Colon (tissue), 2 donors: Measurements from ENCODE around the gene OTULIN.

Experiments used
- FAIRE-seq: peaks from 2 replicates; lab custom pipeline; 2012; peaks lifted over from hg19 to GRCh38; lab: Jason Lieb, UNC
- donor health status: control.
- donor health status: control.

Gene OTULIN

DNA sequence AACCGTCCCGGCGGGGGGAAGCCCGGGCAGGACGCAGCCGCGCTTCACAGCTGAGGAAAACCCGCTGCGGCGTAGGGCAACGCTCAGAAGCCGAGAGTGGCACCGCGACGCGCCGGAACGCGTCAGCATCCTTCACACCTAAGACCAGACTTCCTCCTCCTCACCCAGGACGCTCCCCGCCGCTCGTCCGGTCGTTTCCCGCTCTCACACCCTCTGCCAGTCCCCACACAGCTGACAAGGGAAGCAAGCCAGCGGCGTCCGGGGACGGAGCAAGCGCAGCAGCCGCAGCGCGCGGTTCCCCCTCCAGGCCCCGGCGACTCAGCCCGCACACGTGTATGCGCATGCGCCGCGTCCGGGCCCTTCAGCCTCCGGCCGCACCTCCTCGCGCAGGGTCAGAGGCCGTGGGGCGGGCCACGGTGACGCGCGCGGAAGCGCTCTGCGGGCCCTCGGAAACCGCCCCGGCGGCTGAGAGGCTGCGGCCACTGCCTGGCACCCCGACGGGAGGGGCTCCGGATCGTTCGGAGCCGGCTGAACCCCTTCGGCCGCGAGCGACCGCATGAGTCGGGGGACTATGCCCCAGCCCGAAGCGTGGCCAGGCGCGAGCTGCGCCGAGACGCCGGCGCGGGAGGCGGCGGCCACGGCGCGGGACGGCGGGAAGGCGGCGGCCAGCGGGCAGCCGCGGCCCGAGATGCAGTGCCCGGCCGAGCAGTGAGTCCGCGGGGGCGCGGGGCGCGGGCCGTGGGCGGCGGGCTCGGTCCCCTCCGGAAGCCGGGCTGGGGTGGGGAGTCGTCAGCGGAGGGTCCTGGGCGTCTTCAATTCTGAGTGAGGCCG lies at the start of gene OTULIN:
Gene OTULIN (plus strand): TSS at position 449 of the 831 bp plus-strand sequence. CDS start 108 bp downstream, at position 557.
- FAIRE-seq = no peak

DNA sequence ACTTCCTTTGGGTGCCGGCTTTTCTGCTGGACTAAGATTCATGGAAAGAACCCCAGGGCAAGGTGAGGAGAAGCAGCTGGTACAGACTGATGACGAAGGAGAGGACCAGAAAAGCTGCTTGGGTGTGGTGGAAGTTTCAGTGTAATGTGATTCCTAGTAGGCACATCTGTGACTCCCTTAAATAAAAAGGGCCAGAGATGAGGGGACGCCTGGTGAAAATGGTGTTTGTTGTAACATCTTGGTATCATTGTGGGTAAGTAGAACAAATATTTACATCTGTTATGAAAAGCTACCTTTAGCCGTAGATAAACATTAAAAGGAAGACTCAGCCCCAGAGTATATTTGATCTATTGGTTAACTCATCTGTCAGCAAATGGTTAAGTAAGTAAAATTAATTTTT lies 49.2 kb upstream of the OTULIN start:
- FAIRE-seq = no peak

DNA sequence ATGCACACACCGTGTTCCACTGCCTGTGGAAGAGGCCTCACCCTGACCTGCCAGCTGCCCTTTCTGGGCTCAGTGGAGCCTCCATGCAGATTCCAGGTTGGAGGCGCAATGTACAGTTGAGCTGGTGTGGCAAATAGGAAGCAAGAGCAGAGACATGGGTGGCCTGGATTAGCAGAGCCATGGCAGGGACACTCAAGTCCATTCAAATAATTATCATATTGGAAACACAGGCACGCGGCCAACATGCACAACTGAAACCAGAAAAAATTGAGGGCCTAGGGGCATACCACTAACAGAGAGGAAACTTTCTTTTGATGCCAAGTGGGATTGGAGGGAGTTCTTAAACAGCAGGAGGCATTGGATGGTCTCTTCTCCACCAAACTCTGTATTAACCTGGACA lies 47.1 kb upstream of the OTULIN start:
- FAIRE-seq = no peak

DNA sequence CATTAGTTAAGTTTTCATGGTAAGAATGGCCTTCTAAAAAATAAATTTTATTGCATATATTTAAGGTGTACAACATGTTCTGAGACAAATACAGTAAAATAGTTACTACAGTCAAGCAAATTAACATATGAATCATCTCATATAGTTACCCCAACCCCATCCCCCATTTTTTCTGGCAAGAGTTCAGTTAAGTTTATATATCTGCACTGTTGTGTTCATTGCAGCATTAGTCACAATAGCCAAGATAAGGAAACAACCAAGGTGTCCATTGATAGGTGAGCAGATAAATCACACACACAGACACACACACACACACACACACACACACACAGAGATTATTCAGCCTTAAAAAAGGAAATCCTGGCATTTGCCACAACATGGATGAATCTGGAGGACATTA lies 37.2 kb upstream of the OTULIN start:
- FAIRE-seq = no peak

DNA sequence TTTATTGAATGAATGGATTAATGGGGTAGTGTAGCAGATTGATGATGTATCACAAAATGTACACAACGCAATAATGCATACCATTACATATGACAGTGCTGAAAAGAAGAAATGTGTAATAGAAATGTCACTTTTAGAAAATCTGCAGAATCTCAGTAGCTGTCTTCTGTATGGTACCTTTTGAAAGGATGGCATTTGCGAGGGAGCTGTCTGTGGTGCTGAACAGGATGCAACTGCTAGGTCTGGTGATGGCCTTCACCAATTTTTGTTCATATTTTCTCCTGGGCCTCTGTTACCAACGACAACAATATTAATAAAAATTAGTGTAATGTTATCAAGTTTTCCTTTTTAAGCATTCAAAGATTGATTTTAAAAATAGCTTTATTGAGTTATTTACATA lies 36.2 kb upstream of the OTULIN start:
- FAIRE-seq = no peak

DNA sequence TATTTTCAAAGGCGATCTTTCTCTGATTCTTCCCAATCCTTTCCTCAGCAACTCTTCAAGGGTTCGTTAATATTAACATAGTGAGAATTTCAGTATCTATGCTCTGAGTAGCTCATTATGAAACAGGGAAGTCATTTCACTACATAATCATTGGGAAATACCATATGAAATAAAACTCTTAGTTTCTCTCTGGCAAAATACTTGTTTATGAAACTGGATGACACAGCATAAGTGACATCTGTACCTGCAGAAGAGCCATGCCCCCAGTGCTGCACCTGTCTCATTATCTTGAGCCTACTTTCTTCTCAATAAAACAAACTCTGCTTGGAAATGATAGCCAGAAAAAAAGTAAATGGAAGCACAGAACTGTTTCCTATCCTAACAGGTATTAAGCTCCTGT lies 33.8 kb upstream of the OTULIN start:
- no peak for FAIRE-seq

DNA sequence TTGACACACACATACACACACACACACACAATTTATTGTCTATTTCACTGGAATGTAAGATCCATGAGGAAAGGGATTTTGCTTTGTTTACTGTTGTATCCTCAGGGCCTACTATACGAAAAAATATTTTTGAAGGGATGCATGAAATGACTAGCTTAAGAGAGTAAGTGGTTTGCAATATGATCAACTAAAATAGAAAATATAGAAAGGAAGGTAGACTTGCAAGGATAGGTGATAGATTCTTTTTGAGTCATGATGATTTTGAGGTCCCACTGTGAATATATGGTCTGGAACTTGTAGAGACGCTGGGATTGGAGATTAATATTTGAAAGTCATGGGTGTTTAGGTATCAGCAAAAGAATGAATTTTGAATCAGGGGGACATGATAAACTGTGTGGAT lies 28.9 kb upstream of the OTULIN start:
- FAIRE-seq = no peak

DNA sequence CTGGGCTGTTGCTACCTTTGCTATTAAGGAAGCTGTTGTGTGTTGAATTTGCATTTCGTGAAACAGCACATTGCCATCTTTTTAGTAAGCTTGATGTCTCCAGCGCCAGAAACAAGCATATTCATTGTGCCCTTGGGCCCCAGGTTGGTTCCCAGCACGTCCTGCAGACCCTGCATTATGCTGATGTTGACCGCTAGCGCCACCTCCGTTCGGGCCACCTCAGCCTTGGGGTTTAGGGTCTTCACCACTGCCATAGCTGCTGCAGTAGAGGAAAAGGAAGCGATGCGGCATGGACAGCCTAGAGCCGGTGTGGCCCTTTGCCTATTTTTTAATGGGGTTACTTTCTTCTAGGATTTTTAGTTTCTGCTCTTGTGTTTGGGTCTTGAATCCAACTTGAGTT lies 23.8 kb upstream of the OTULIN start:
- FAIRE-seq = no peak

DNA sequence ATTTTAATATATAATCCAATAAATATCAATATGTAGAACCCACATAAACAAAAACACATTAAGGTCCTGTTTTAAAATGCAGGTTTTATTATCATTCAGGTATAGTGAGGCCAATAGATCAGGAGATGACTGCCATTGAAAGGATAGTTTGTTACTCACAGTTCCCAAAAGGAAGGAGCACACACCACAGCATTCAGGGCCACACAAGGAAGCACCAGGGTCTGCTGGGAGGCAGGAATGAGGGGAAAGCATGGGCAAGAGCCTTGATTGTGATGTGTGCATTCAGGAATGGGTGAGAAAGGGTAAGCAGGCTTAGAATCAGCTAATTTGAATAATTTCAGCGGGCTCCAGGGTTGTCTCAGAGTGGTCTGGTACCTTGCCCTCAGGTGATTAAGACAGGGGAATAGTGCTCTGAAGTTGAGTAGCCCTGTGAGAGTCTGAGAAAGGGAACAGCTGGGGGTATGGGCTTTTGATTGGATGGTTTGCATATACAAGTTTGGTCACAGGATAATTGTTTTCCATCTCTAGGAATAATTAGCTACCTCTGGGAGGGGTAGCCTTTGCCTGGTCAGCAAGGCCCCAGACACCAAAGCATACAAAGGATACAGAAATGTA lies 19.8 kb upstream of the OTULIN start:
- no peak for FAIRE-seq

DNA sequence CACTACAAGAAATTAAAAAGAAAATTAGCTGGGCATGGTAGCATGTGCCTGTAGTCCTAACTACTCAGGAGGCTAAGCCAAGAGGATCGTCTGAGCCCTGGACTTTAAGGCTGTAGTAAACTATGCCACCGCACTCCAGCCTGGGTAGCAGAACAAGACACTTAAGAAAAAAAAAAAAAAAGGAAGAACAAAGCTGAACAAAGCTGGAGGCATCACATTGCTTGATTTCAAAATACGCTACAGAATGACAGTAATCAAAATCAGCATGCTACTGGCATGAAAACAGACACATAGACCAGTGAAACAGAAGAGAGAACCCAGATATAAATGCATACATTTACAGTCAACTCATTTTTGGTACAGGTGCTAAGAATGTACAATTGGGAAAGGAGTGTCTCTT lies 14.5 kb upstream of the OTULIN start:
- FAIRE-seq = no peak

DNA sequence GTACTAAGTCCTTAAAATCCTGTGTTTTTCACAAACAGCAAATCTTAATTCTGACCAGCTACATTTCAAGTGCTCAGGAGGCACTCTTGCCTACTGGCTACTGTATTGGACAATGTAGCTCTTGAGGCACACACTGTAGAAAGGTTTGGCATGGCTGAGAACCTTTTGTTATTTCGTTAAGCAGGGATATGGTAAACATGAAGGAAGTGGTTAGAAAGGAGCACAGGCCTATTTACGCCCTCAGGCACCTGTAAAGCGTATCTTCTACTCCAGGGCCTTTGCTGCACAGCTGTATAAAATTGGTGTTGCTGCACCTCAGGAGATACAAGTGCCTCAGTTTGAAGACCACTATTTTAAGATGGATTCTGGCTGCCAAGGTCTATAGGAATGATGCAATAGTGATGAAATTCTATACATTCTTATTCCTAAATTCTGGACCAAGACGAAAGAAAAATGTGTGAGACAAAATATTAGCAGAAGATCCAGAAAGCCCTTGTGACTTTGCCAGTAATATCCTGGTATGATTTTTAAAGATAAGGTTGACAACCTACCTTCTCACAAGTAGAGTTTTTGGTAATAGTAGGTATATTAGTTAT lies 9.3 kb upstream of the OTULIN start:
- no peak for FAIRE-seq

DNA sequence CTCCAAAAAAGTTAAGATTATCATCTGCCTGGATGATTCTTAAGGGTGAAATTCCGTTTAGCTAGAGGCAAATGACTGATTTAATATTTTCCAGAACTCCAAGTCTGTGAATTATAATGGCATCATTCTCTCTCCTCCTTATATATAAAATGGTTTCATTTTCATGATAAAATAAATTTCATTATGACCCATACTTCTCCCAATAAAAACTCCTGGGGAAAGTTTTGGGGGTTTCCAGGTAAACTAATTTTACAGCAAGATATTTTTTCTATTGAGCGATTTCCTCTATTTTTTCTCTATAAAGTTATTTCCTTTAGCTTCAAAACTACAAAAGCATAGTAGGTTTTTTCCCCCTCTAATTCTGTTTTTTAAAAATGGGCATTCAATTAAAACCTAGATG lies 7.6 kb upstream of the OTULIN start:
- FAIRE-seq = no peak

DNA sequence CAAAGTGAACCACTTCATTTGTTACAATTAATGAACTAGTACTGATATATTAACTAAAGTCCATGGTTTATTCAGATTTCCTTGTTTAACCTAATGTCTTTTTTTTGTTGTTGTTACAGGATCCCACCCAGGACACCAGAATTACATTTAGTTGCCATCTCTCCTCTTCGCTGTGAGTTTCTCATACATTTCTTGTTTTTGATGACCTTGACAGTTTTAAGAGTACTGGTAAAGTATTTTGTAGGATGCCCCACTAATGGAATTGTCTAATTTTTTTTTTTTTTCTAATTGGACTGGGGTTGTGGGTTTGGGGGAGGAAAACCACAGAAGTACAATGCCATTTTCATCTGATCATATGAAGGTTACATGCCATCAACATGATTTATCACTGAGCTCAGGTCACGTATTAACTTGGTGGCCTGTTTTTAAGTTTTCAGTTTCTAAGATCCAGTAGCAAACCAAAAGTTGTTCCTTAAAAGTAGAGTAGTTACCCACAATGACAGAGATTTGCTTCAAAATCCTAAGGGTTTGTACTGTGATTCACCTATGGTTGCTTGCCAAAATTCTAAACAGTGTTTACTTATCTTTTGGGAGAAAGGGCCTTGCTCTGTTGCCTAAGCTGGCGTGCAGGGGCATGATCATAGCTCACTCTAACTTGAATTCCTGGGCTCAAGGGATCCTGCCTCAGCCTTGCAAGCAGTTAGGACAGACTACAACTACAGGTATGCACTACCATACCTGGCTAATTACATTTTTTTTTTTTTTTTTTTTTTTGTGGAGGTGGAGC lies 4.5 kb upstream of the OTULIN start:
- FAIRE-seq = no peak

DNA sequence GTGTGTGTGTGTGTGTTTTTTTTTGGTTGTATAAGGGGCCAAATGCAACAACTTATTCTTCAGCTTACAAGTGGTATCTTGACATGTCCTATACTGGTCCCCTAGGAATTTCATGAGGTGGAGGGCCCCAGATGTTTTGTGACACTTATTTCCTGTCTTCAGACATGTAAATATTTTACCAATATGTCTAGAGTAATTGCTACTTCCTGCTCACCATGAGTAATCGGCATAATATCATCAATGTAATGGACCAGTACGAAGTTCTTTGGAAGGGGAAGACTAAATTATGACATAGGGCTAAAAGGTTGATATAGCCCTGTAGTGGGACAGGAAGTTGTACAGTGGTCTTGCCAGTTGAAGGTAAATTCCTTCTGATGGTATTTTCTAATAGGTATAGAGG lies 3.7 kb upstream of the OTULIN start:
- no peak for FAIRE-seq

DNA sequence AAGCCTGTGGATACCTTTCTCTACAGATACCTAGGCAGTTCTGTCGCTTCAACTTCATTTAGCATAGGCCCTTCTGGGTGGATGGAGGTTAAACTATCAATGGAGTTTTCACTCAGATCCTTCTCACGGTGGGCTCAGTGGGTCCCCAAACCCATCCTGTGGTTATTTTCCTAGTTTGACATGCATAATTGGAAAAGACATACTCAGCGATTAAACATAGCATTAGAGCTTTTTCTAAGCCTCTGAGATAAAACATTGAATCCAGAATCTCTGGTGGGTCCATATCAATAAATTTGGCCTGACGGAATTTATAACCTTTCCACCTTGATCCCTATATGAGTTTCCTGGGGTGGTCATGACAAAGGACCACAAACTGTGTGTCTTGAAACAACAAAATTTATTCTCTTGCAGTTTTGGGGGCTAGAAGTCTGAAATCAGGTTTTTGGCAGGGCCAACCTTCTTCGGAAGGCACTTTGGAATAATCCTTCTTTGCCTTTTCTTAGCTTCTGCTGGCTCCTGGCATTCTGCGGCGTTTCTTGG lies 1.7 kb upstream of the OTULIN start:
- FAIRE-seq = no peak

DNA sequence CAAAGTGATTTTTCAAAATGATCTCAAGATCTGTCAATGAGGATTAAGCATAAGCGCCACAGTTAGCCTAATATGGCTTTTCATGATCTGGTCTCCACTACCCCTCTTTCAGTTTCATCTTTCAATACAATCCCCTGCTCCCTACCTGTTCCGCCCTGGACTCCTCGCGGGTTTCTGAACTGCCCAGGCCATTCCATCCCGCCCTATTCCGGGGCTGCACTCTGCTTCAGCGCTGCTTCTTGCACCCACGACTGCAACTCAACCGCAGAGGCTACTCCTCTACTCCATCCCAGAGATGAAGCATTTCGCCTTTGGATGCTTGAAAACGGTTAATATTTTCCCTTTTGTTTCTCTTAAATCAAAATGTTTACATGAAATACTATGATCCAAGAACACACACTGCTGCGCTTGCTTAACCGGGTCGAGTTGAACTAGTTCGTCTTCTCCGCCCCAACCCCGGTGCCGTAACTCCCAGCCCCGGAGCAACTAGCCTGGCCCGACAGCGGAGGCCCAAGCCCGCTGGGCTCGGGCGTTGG lies 716 bp upstream of the OTULIN start:
- FAIRE-seq = no peak

DNA sequence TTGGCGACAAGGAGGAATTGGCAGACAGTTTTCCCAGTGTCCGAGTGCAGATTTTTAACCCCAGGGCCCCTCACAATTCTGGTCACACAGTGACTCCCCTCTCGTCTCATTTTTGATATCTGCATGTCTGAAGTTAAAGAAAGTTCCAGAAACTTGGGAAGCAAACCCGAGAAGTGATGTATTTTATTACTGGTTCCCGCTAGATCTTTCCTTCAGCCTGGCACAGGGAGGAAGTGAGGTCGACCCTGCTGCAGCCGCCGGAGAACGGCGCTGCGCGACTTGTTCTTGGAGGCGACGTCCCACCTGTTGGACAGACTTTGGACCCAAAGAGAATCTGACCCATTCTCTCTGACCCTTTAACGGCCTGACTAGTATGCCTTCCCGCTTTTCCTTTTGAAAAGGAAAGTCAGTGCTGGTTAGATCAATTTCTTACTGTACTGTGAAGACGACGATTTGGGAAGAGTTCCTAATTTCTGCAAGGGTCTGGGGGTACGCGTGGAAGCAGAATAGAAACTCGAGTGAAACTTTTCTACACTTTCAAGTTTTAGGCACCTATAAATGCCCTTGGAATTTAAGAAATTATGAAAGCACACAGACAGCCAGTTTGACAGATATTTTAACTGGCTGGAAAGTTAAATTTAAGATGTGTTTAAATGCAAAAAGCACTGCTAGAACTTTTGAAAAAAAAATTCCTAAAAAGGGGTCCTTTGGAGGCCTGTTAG lies 744 bp downstream of the OTULIN start:
- no peak for FAIRE-seq

DNA sequence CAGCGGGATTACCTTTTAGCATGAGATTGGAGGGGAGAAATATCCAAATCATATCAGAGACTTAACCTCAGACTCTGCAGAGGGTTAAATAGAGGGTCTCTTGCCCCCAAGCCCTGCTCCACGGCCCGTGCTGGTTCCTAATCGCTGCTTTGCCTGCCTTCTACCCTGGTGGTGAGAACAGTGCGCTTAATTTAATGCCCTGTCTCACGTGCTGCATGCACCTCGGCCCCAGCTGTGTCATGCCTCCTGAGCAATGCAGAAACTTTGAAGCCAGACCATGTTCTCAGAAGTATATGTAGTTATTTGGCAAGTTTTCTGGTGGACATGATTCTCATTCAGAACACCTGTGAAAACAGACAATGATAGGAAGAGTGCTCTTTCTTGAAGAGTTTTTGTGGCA lies 1.4 kb downstream of the OTULIN start:
- FAIRE-seq = no peak

DNA sequence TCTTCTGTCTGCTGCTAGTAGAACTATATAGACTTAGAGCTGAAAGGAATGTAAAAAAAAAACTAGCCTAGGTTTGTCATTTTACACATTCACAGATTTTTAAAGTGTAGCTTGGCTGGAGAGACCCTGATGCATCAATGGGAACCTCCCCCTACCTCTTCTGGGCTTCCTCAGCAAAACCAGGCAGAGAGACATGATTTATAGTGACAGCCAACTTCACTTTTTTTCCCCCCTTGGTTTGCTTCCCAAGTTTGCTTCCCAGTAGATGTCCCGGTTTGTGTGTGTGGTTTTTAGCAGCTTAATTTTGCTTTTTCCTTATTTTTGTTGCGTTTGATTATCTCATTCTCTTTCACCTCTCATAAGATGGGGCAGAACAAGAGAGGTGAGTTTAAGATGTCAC lies 1.8 kb downstream of the OTULIN start:
- no peak for FAIRE-seq

DNA sequence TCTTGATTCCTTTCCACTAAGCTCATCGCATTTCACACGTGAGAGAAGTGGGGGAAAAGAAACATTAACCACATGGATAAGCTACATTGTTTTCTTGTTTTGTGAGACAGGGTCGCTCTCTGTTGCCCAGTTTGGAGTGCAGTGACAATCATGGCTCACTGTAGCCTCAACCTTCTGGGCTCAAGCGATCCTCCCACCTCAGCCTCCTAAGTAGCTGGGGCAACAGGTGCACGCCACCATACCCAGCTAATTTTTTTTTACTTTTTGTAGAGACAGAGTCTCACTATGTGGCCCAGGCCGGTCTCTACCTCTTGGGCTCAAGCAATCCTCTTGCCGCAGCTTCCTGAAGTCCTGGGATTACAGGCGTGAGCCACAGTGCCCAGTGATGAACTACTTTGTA lies 2.8 kb downstream of the OTULIN start:
- no peak for FAIRE-seq

DNA sequence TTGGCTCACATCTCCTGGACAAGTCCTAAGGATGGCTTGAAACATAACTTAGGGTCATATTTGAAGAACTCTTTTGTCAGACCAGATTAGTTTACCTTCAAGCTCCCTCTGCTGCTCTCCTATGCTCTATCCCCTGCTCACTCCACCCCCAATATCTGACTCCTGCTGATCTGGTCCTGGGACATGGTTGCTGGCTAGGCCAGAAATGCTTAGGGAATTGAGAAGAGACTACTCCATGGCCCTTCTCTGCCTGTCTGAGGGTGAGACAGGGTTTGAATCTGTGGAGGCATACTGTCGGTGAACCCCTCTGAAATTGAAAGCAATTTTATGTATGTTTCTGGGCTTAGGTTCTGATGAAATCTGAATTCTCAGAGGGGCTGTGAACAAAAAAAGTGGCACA lies 3.3 kb downstream of the OTULIN start:
- FAIRE-seq = no peak

DNA sequence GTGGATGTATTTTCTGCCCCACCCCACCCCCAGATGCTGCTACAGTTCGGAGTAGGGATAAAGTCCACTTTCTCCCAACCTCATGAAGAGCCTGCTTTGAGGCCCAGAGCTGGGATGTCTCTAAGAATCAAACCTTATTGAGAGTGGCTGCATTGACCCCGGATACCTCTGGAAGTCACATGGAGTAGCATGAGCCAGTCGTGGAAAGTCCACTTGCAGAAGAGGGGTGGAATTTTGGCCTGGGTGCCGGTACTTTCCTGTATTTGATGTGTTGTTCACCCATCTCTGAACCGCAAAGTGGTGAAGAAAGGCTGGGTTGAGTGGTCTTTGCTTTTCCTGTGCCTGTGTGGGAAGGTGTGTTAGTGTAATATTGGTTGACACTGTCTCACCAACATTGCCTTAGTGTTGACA lies 3.7 kb downstream of the OTULIN start:
- no peak for FAIRE-seq
